A673 (cell line): ENCODE data around the gene PLCXD3. TPM values are rescaled to one million over a fixed set of nuclear protein-coding genes. Genes with fewer than 3 reads are reported as not detected.

Experiments
- BruUV-seq: library from RNA; stranded (reverse); fragments of 400-500 nt; replicated peaks from 2 replicates; lab custom pipeline; 2021; lab: Mats Ljungman, UMichigan
- CTCF ChIA-PET: fragments of 300-600 bp; sonication (Branson Sonifier 250); formaldehyde crosslinking; loops from one replicate; lab custom pipeline; 2022; ENCODE audit warnings: antibody characterized with exemption; lab: Charles Lee
- POLR2A ChIA-PET: fragments of 300-600 bp; sonication (Branson Sonifier 250); formaldehyde crosslinking; loops from one replicate; lab custom pipeline; 2022; ENCODE audit warnings: antibody characterized with exemption; ENCODE audit not compliant: low non-redundant PET; lab: Charles Lee
- DNase-seq: peaks from one replicate; pipeline ENCODE4 v3.0.0-alpha.2; 2015; ENCODE audit warnings: low spot score
- H3K27ac ChIP-seq: fragments of 200-600 bp; sonication (generic); 2 replicates; pipeline ENCODE4 v1.5.1; 2016; ENCODE audit warnings: mixed run types, low read depth, mild to moderate bottlenecking, mixed read lengths, antibody characterized with exemption, low read length; ENCODE audit not compliant: poor library complexity, severe bottlenecking
- H3K27me3 ChIP-seq: fragments of 200-600 bp; sonication (generic); replicated peaks from 2 replicates; pipeline ENCODE4 v1.6.1; 2017; ENCODE audit warnings: mixed run types, low read depth, mild to moderate bottlenecking, mixed read lengths, antibody characterized with exemption, low read length; ENCODE audit not compliant: insufficient read depth, poor library complexity
- H3K36me3 ChIP-seq: fragments of 200-600 bp; sonication (generic); 2 replicates; pipeline ENCODE4 v1.6.1; 2016; ENCODE audit warnings: mixed run types, mild to moderate bottlenecking, mixed read lengths, antibody characterized with exemption, low read length; ENCODE audit not compliant: insufficient read depth, poor library complexity, severe bottlenecking
- H3K4me1 ChIP-seq: fragments of 200-600 bp; sonication (generic); 2 replicates; pipeline ENCODE4 v1.6.1; 2017; ENCODE audit warnings: mixed run types, mild to moderate bottlenecking, mixed read lengths, antibody characterized with exemption, low read length; ENCODE audit not compliant: insufficient read depth, poor library complexity, severe bottlenecking
- H3K4me3 ChIP-seq: fragments of 200-600 bp; sonication (generic); 2 replicates; pipeline ENCODE4 v1.5.1; 2016; ENCODE audit warnings: low read depth, mixed run types, mild to moderate bottlenecking, mixed read lengths, low read length; ENCODE audit not compliant: poor library complexity, severe bottlenecking
- H3K9me3 ChIP-seq: fragments of 200-600 bp; sonication (generic); 2 replicates; pipeline ENCODE4 v1.6.1; 2016; ENCODE audit warnings: mixed run types, low read depth, mild to moderate bottlenecking, mixed read lengths, antibody characterized with exemption, low read length; ENCODE audit not compliant: poor library complexity, severe bottlenecking
- EZH2 ChIP-seq: fragments of 200-600 bp; sonication (generic); IDR thresholded peaks from 2 replicates; pipeline ENCODE4 v1.6.1; 2017; ENCODE audit warnings: borderline replicate concordance, low read depth, mild to moderate bottlenecking, mixed read lengths, antibody characterized with exemption, low read length; ENCODE audit not compliant: poor library complexity, severe bottlenecking
- intact Hi-C: fragments of 100-400 bp; cut with micrococcal nuclease; formaldehyde crosslinking; loops from one replicate; pipeline ENCODE4 v1.10.0; 2022; ENCODE audit not compliant: unreplicated experiment
- total RNA-seq: library from RNA; stranded (reverse); gene quantifications from 2 replicates; pipeline ENCODE4 v1.2.3, GENCODE V29; 2021
- TF ChIP-seq, protein P1 (sequence below): fragments of 300-800, 200-600 bp; sonication (generic); conservative IDR thresholded peaks from 2 replicates; pipeline ENCODE4 v1.5.1; 2017; ENCODE audit warnings: low read depth, mild to moderate bottlenecking, antibody characterized with exemption, low read length, moderate library complexity, mixed read lengths

Gene PLCXD3
- total RNA-seq, 1 experiment from 2014 or later, result 1.3 TPM

DNA sequence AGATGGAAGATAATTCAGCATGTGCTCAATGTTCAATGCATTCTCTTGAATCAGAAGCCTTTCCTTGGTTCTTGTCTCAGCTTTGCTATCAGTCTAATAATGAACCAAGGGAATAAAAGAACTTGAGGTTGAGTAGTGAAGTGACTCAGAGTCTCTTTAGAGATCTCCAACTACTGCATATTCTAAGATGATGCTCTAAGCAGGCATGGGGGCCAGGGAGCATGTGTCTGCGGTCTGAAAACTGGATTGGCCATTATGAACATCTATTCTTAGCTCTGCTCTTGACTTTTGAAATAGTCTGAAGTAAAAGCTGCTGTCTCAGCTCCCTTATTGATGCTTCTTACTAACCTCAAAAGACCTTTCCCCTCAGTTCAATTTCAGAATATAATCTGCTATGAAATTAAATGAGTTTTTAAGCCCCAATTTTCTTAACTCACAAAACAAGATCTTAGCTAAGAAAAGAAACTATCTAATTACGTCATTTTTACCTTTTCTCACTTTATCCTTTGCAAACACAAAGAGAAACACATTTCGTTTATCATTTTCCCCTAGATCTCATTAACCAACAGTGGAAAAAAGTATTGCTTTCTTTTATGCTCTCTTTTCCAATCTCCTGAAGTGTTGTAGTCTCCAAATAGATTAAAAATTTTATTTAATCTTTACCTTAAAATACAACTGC is 44.8 kb downstream of the PLCXD3 start:
- Histone ChIP-seq H3K4me3 (no peak overlapping the region), H3K9me3 (no peaks in the 10 kb centered on the region), H3K27ac (no peak overlapping the region), H3K36me3 (no peaks in the 10 kb centered on the region), H3K4me1 (no peaks in the 10 kb centered on the region), H3K27me3 (no peaks in the 10 kb centered on the region)
- no peak for TF ChIP-seq EZH2
- TF ChIP-seq, protein P1, sequence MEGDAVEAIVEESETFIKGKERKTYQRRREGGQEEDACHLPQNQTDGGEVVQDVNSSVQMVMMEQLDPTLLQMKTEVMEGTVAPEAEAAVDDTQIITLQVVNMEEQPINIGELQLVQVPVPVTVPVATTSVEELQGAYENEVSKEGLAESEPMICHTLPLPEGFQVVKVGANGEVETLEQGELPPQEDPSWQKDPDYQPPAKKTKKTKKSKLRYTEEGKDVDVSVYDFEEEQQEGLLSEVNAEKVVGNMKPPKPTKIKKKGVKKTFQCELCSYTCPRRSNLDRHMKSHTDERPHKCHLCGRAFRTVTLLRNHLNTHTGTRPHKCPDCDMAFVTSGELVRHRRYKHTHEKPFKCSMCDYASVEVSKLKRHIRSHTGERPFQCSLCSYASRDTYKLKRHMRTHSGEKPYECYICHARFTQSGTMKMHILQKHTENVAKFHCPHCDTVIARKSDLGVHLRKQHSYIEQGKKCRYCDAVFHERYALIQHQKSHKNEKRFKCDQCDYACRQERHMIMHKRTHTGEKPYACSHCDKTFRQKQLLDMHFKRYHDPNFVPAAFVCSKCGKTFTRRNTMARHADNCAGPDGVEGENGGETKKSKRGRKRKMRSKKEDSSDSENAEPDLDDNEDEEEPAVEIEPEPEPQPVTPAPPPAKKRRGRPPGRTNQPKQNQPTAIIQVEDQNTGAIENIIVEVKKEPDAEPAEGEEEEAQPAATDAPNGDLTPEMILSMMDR, result no peak
- ChIA-PET POLR2A (no interaction called here), CTCF (no interaction called here)
- no TSS peak for BruUV-seq
- no peak for DNase-seq
- intact Hi-C loops, result no loop called here

DNA sequence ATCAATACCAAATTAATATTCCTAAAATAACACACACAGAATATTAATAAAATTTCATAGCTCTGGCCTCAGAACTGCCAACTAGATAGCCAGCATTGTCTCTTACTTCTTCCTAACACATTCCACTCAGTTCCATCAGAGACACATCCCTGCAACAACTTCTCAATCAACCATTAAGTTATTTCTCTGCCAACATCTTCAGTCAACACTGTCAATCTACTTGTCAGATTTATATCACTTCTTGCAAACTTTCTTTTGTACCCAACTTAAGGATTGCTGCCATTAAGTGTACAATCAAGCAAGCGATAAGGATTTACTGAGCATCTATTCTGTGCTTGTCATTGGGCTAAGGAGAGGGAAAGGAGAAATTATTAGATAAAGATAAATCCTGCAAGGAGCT is 50.8 kb downstream of the PLCXD3 start:
- Histone ChIP-seq H3K4me1 (no peaks in the 10 kb centered on the region), H3K27me3 (no peaks in the 10 kb centered on the region), H3K9me3 (no peaks in the 10 kb centered on the region), H3K36me3 (no peaks in the 10 kb centered on the region), H3K4me3 (no peak overlapping the region), H3K27ac (no peak overlapping the region)
- TF ChIP-seq, protein P1, result no peak
- no peak for TF ChIP-seq EZH2
- intact Hi-C loops, result no loop called here
- CTCF ChIA-PET, result no interaction called here
- DNase-seq, result no peak
- POLR2A ChIA-PET, result no interaction called here
- BruUV-seq, result no TSS peak

DNA sequence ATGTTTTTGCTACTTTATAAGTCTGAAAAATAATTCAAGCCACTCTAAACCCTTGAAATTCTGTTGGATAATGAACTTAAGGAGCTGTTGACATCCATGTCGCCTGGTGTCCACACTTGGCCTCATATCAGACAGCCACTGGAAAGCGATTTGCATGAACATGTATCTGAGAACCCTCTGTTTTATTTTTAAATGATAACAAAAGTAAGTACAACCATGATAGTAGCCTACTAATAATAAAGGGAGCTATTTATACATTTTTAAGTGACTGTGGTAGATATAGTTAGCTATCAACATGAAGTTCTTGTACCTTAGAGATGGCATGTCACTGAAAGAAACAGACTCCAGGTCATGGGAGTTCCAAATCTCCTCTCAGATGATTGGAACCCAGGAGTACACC is 53.3 kb downstream of the PLCXD3 start:
- no peak overlapping the region for H3K27ac ChIP-seq
- no peaks in the 10 kb centered on the region for H3K9me3 ChIP-seq
- no peaks in the 10 kb centered on the region for H3K4me1 ChIP-seq
- H3K4me3 ChIP-seq, result no peak overlapping the region
- POLR2A ChIA-PET, result no interaction called here
- no TSS peak for BruUV-seq
- no peaks in the 10 kb centered on the region for H3K36me3 ChIP-seq
- CTCF ChIA-PET, result no interaction called here
- intact Hi-C loops, result no loop called here
- no peak for DNase-seq
- no peak for TF ChIP-seq EZH2
- TF ChIP-seq, protein P1, result no peak
- no peaks in the 10 kb centered on the region for H3K27me3 ChIP-seq
